HepG2 (cell line): ENCODE measurements around the gene SAMD9L. TPM values are rescaled to one million over a fixed set of nuclear protein-coding genes. Genes with fewer than 3 reads are reported as not detected.

Experiments used
- ATAC-seq: fragments of 200-7000 bp; cut with Tn5 transposase; 3 replicates; pipeline ENCODE4 v1.9.1; 2020; ENCODE audit warnings: mild to moderate bottlenecking, moderate library complexity
- BruUV-seq: library from RNA; stranded (reverse); fragments of 400-500 nt; replicated peaks from 2 replicates; lab custom pipeline; 2021; lab: Mats Ljungman, UMichigan
- CTCF ChIA-PET: fragments of 300-600 bp; formaldehyde crosslinking; extraction: SDS; loops from one replicate; lab custom pipeline; 2021; ENCODE audit warnings: low total read pairs, inconsistent platforms, low intra/inter-chr PET ratio; lab: Yijun Ruan, JAX
- POLR2A ChIA-PET: fragments of 350-600 bp; sonication (Branson Sonifier 250); formaldehyde crosslinking; loops from one replicate; lab custom pipeline; 2020; ENCODE audit warnings: antibody characterized with exemption, inconsistent platforms; lab: Yijun Ruan, JAX
- DNase-seq: peaks from one replicate; pipeline ENCODE4 v3.0.0-alpha.2; 2015; ENCODE audit warnings: low spot score
- FAIRE-seq: peaks from 3 replicates; lab custom pipeline; 2011; peaks lifted over from hg19 to GRCh38; lab: Jason Lieb, UNC
- H2AFZ ChIP-seq: one replicate; pipeline ENCODE4 v1.6.1; 2011; ENCODE audit warnings: low read length, inconsistent platforms
- H3K27ac ChIP-seq: fragments of 300-600 bp; 3 replicates; pipeline ENCODE4 v1.8.0; 2011; ENCODE audit warnings: mixed run types, mild to moderate bottlenecking, mixed read lengths, low read length, inconsistent platforms; ENCODE audit not compliant: insufficient read depth; ENCODE audit errors: extremely low read length
- H3K27me3 ChIP-seq, 2 experiments: fragments of 200-600 bp in 1 of 2; 2 replicates in 1 of 2; 3 replicates in 1 of 2; pipeline versions ENCODE4 v1.6.0 to v1.8.0; 2011; ENCODE audit warnings: low read length in 2 of 2, mild to moderate bottlenecking in 2 of 2, moderate library complexity in 2 of 2, inconsistent platforms in 1 of 2; ENCODE audit not compliant: insufficient read depth in 2 of 2, control insufficient read depth in 1 of 2
- H3K36me3 ChIP-seq, 2 experiments: fragments of 200-600 bp in 1 of 2; replicated peaks in 1 of 2; 2 replicates in 1 of 2; 3 replicates in 1 of 2; pipeline versions ENCODE4 v1.5.1 to v1.8.0; 2011; ENCODE audit warnings: low read length in 2 of 2, inconsistent platforms in 1 of 2; ENCODE audit not compliant: insufficient read depth in 2 of 2, control insufficient read depth in 1 of 2
- H3K4me1 ChIP-seq: 2 replicates; pipeline ENCODE4 v1.5.1; 2012; ENCODE audit warnings: low read length, inconsistent platforms; ENCODE audit not compliant: insufficient read depth
- H3K4me2 ChIP-seq: 2 replicates; pipeline ENCODE4 v1.6.0; 2011; ENCODE audit warnings: low read depth, low read length, inconsistent platforms
- H3K4me3 ChIP-seq, 3 experiments: fragments of 200-600 bp in 1 of 3; sonication (generic), shearing (Covaris generic) in 1 of 3; replicated peaks in 1 of 3; 2 replicates each; pipeline ENCODE4 v1.5.1; 2011 to 2016; ENCODE audit warnings: low read length in 3 of 3, inconsistent platforms in 2 of 3, low read depth in 2 of 3, mild to moderate bottlenecking in 2 of 3, control low read depth in 1 of 3, mixed read lengths in 1 of 3; ENCODE audit not compliant: insufficient read depth in 1 of 3
- H3K79me2 ChIP-seq: one replicate; pipeline ENCODE4 v1.6.1; 2011; ENCODE audit warnings: low read length, inconsistent platforms; ENCODE audit not compliant: insufficient read depth
- H3K9ac ChIP-seq: 2 replicates; pipeline ENCODE4 v1.6.0; 2011; ENCODE audit warnings: mild to moderate bottlenecking, low read depth, low read length, inconsistent platforms; ENCODE audit not compliant: insufficient read depth
- H3K9me3 ChIP-seq: 2 replicates; pipeline ENCODE4 v1.5.1; 2012; ENCODE audit warnings: mild to moderate bottlenecking, low read length
- H4K20me1 ChIP-seq: 2 replicates; pipeline ENCODE4 v1.6.0; 2011; ENCODE audit warnings: inconsistent platforms, mild to moderate bottlenecking, low read length, moderate library complexity; ENCODE audit not compliant: insufficient read depth
- BCLAF1 ChIP-seq: fragments of 450-650 bp; IDR thresholded peaks from 2 replicates; pipeline ENCODE4 v1.6.1; 2017; ENCODE audit warnings: mild to moderate bottlenecking
- ESRRA ChIP-seq: sonication (generic); formaldehyde crosslinking; IDR thresholded peaks from 2 replicates; pipeline ENCODE4 v1.5.1; 2020; ENCODE audit warnings: mild to moderate bottlenecking, low read depth, missing genetic modification reagents
- HIVEP1 ChIP-seq: sonication (generic); formaldehyde crosslinking; IDR thresholded peaks from 2 replicates; pipeline ENCODE4 v1.4.0; 2020; ENCODE audit warnings: mild to moderate bottlenecking, missing genetic modification reagents
- NFIC ChIP-seq: IDR thresholded peaks from 2 replicates; pipeline ENCODE4 v1.6.1; 2012; ENCODE audit warnings: mild to moderate bottlenecking, low read length, inconsistent platforms
- RORA ChIP-seq: sonication (generic); formaldehyde crosslinking; IDR thresholded peaks from 2 replicates; pipeline ENCODE4 v1.5.0; 2020; ENCODE audit warnings: mild to moderate bottlenecking, missing genetic modification reagents, moderate library complexity
- SP1 ChIP-seq, 2 experiments: fragments of 450-650 bp in 1 of 2; sonication (generic) in 1 of 2; formaldehyde crosslinking in 1 of 2; IDR thresholded peaks; 2 replicates each; pipeline versions ENCODE4 v1.4.0 to v1.6.1; 2016 to 2020; ENCODE audit warnings: missing genetic modification reagents in 1 of 2
- TARDBP ChIP-seq: sonication (generic); formaldehyde crosslinking; IDR thresholded peaks from 2 replicates; pipeline ENCODE4 v1.8.0; 2022; ENCODE audit warnings: mild to moderate bottlenecking, missing genetic modification reagents
- ZNF235 ChIP-seq: sonication (generic); formaldehyde crosslinking; IDR thresholded peaks from 2 replicates; pipeline ENCODE4 v1.8.1; 2023; ENCODE audit warnings: mild to moderate bottlenecking, missing genetic modification reagents, borderline replicate concordance
- ZNF274 ChIP-seq: sonication (generic); formaldehyde crosslinking; IDR thresholded peaks from 2 replicates; pipeline ENCODE4 v1.5.1; 2020; ENCODE audit warnings: mild to moderate bottlenecking, missing genetic modification reagents
- ZNF382 ChIP-seq: sonication (generic); formaldehyde crosslinking; IDR thresholded peaks from 2 replicates; pipeline ENCODE4 v1.5.0; 2020; ENCODE audit warnings: missing genetic modification reagents, mild to moderate bottlenecking, borderline replicate concordance
- ZNF770 ChIP-seq: sonication (generic); formaldehyde crosslinking; IDR thresholded peaks from 2 replicates; pipeline ENCODE4 v1.5.0; 2020; ENCODE audit warnings: mild to moderate bottlenecking, missing genetic modification reagents
- WGBS: methylation state at CpG from one replicate; pipeline ENCODE4 v1.1.6; 2017; ENCODE audit warnings: low lambda C conversion rate; 5-methylcytosine and 5-hydroxymethylcytosine counted together
- in situ Hi-C: cut with HindIII; loops from 2 replicates; pipeline ENCODE4 v1.10.0; 2017; ENCODE audit warnings: low pct_unique_long_range_greater_than_20kb; ENCODE audit not compliant: extremely low pct_ligation_motif_present
- intact Hi-C: fragments of 100-400 bp; cut with micrococcal nuclease; formaldehyde crosslinking; loops from one replicate; pipeline ENCODE4 v1.10.0; 2022; ENCODE audit not compliant: unreplicated experiment
- polyA plus RNA-seq, 8 experiments: library from polyadenylated mRNA; depleted of rRNA in 3 of 8; stranded (reverse) in 7 of 8; unstranded in 1 of 8; fragments of >200 nt; fragmentation: Illumina TruSeq in 4 of 8; extraction: Trizol in 4 of 8; gene quantifications; 2 replicates each; pipeline versions ENCODE4 v1.2.1 to v1.2.3, GENCODE V29; 2011 to 2016; ENCODE audit warnings: low read depth in 4 of 8, missing spikeins in 1 of 8, mixed read lengths in 1 of 8; ENCODE audit not compliant: insufficient read depth in 1 of 8
- total RNA-seq, 5 experiments: library from RNA; depleted of rRNA; stranded (reverse); fragments of >200 nt; fragmentation: Illumina TruSeq; extraction: Trizol; gene quantifications; 2 replicates each; pipeline ENCODE4 v1.2.3, GENCODE V29; 2016; ENCODE audit warnings: low read depth in 1 of 5
- TF ChIP-seq, protein P1 (sequence below): sonication (generic); formaldehyde crosslinking; IDR thresholded peaks from 2 replicates; pipeline ENCODE4 v1.4.0; 2020; ENCODE audit warnings: mild to moderate bottlenecking, missing genetic modification reagents
- TF ChIP-seq, protein P2 (sequence below): sonication (generic); formaldehyde crosslinking; IDR thresholded peaks from 2 replicates; pipeline ENCODE4 v1.8.1; 2023; ENCODE audit warnings: mild to moderate bottlenecking, missing genetic modification reagents
- TF ChIP-seq, protein P3 (sequence below): sonication (generic); formaldehyde crosslinking; IDR thresholded peaks from 2 replicates; pipeline ENCODE4 v1.8.0; 2022; ENCODE audit warnings: mild to moderate bottlenecking, missing genetic modification reagents, moderate library complexity
- TF ChIP-seq, protein P4 (sequence below): IDR thresholded peaks from 2 replicates; pipeline ENCODE4 v1.6.1; 2012; ENCODE audit warnings: inconsistent platforms

The SAMD9L gene
- total and polyA plus RNA-seq, 2 of the 13 experiments (the other 11 are each of a cell fraction or from before 2014, with no cell fraction given), result not detected

- H2AFZ ChIP-seq, result no peak overlapping the region
- ChIA-PET CTCF (no interaction called here), POLR2A (no interaction called here)
- WGBS, result no CpG with 5 or more reads among the region's 2 CpGs
- no peak overlapping the region for H3K27ac ChIP-seq
- in situ Hi-C loops (no loop called here), intact Hi-C loops (no loop called here)
- no peak for FAIRE-seq
- no peaks in the 10 kb centered on the region; a peak in 2 of 5 replicates for H3K27me3 ChIP-seq
- BruUV-seq, result no TSS peak
- H3K4me3 ChIP-seq, result no peak overlapping the region
- no peaks in the 10 kb centered on the region for H3K4me1 ChIP-seq
- no peaks in the 10 kb centered on the region for H3K9me3 ChIP-seq
- H3K36me3 ChIP-seq, result no peaks in the 10 kb centered on the region
- no peak for ATAC-seq
- no peak overlapping the region for H3K4me2 ChIP-seq
- TF ChIP-seq RORA (CRISPR knock-in tag) (no peak), BCLAF1 (no peak), ESRRA (CRISPR knock-in tag) (no peak), TARDBP (CRISPR knock-in tag) (no peak), NFIC (no peak), HIVEP1 (CRISPR knock-in tag) (no peak), ZNF274 (CRISPR knock-in tag) (no peak), ZNF235 (no peak), ZNF770 (CRISPR knock-in tag) (no peak), SP1 (IDR thresholded peaks at IDR 0.05) (no peak), SP1 (CRISPR knock-in tag; IDR thresholded peaks at IDR 0.05) (no peak), ZNF382 (CRISPR knock-in tag) (no peak)
- TF ChIP-seq, protein P1, sequence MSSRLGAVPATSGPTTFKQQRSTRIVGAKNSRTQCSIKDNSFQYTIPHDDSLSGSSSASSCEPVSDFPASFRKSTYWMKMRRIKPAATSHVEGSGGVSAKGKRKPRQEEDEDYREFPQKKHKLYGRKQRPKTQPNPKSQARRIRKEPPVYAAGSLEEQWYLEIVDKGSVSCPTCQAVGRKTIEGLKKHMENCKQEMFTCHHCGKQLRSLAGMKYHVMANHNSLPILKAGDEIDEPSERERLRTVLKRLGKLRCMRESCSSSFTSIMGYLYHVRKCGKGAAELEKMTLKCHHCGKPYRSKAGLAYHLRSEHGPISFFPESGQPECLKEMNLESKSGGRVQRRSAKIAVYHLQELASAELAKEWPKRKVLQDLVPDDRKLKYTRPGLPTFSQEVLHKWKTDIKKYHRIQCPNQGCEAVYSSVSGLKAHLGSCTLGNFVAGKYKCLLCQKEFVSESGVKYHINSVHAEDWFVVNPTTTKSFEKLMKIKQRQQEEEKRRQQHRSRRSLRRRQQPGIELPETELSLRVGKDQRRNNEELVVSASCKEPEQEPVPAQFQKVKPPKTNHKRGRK (CRISPR knock-in tag), result no peak
- TF ChIP-seq, protein P2, sequence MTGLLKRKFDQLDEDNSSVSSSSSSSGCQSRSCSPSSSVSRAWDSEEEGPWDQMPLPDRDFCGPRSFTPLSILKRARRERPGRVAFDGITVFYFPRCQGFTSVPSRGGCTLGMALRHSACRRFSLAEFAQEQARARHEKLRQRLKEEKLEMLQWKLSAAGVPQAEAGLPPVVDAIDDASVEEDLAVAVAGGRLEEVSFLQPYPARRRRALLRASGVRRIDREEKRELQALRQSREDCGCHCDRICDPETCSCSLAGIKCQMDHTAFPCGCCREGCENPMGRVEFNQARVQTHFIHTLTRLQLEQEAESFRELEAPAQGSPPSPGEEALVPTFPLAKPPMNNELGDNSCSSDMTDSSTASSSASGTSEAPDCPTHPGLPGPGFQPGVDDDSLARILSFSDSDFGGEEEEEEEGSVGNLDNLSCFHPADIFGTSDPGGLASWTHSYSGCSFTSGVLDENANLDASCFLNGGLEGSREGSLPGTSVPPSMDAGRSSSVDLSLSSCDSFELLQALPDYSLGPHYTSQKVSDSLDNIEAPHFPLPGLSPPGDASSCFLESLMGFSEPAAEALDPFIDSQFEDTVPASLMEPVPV (CRISPR knock-in tag), result no peak
- TF ChIP-seq, protein P3, sequence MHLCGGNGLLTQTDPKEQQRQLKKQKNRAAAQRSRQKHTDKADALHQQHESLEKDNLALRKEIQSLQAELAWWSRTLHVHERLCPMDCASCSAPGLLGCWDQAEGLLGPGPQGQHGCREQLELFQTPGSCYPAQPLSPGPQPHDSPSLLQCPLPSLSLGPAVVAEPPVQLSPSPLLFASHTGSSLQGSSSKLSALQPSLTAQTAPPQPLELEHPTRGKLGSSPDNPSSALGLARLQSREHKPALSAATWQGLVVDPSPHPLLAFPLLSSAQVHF (CRISPR knock-in tag), result no peak
- TF ChIP-seq, protein P4, sequence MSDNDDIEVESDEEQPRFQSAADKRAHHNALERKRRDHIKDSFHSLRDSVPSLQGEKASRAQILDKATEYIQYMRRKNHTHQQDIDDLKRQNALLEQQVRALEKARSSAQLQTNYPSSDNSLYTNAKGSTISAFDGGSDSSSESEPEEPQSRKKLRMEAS, result no peak
- H3K79me2 ChIP-seq, result no peaks in the 10 kb centered on the region
- H4K20me1 ChIP-seq, result no peaks in the 10 kb centered on the region
- DNase-seq, result no peak
- H3K9ac ChIP-seq, result no peak overlapping the region
Measured at GRCh38 chr7:93097388-93097787, 50.8 kb downstream of the SAMD9L start.
